ENCODE measurements around the gene TBC1D14. TPM values are rescaled to one million over a fixed set of nuclear protein-coding genes. Genes with fewer than 3 reads are reported as not detected.
"Not testable (repeated sequence)": the region's sequence is repeated elsewhere in the genome, so short reads cannot be mapped to it uniquely, and the experiment has no call there.

Gene TBC1D14
- total RNA-seq, 1 donor: 35.4 TPM

DNA sequence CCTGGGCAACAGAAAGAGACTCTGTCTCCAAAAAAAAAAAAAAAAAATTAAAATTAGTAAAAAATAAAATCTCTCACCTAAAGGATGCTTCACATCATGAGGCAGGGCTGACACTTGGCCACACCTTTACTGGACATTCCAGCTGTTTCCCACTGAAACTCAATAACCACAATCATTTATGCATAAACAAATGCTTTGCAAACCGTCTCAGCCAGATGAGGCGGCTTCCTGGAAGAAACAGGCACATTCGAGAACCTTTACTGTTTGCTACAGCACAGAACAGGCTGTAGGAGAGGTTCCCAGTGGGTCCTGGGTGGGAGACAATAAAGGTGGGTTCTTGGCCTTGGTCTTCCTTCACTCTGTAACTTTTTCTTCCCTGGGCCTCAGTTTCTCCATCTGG is 10.9 kb upstream of the TBC1D14 start:
- H3K9me3 ChIP-seq (ENCODE audit: low read depth, low read length): no peaks in the 10 kb centered on the region
- peaks cover 29% of the 10 kb centered on the region for H3K4me1 ChIP-seq (ENCODE audit: insufficient read depth, low read length)
- H3K27me3 ChIP-seq (ENCODE audit: insufficient read depth, low read length): no peaks in the 10 kb centered on the region
- H3K4me3 ChIP-seq (ENCODE audit: low read length): no peak overlapping the region

DNA sequence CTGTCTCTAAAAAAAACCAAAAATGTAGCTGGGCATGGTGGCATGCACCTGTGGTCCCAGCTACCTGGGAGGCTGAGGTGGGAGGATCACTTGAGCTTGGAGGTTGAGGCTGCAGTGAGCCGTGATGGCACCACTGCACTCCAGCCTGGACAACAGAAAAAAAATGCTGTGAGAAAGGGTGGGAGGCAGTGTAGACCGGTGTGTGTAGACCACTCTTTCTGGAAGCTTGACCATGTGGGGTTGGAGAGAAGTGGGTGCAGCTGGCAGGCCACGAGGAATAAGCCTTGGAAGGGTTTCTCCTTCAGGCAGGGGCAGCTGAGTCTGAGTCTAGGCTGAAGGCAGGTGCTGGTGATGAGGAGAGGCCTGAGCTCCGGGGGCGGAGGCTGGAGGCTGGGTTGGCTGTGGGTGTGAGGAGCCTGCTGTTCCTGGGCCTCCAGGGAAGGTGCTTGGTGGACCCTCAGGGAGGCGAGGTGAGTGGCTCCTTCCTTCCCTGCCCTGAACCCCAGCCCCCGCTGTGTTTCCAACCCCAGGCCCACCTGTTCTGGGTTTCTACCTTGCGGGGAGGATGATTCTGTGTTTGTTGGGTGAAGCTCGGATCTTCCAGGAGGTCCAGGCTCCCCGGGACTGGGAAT is 9.3 kb upstream of the TBC1D14 start:
- Histone ChIP-seq H3K4me1 (ENCODE audit: insufficient read depth, low read length) (peaks cover 17% of the 10 kb centered on the region), H3K9me3 (ENCODE audit: low read depth, low read length) (no peaks in the 10 kb centered on the region), H3K4me3 (ENCODE audit: low read length) (no peak overlapping the region)

DNA sequence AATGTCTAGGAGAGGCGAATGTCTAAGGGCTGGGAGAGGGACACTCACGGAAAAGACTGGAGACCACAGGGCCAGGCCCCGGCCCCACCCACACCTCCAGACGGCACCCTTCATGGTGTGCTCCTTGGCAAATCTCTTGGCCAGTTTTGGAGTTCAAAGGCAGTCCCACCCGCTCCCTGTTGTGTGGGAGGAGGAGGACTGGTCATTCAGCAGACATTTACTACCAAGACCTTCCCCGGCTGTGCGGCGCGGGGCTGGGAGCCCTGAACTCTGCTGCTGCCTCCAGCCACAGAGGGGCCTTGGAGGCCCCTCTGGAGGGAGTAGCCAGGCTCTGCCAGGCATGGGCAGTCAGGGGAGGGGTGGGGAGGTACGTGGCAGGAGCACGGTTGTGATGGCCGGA is 8.7 kb upstream of the TBC1D14 start:
- Histone ChIP-seq H3K4me1 (ENCODE audit: insufficient read depth, low read length) (peaks cover 17% of the 10 kb centered on the region), H3K4me3 (ENCODE audit: low read length) (no peak overlapping the region), H3K27me3 (ENCODE audit: insufficient read depth, low read length) (no peaks in the 10 kb centered on the region), H3K9me3 (ENCODE audit: low read depth, low read length) (no peaks in the 10 kb centered on the region)

More for the DNA sequence above, 9.3 kb upstream of the TBC1D14 start:
- no peaks in the 10 kb centered on the region for H3K27me3 ChIP-seq (ENCODE audit: insufficient read depth, low read length)

DNA sequence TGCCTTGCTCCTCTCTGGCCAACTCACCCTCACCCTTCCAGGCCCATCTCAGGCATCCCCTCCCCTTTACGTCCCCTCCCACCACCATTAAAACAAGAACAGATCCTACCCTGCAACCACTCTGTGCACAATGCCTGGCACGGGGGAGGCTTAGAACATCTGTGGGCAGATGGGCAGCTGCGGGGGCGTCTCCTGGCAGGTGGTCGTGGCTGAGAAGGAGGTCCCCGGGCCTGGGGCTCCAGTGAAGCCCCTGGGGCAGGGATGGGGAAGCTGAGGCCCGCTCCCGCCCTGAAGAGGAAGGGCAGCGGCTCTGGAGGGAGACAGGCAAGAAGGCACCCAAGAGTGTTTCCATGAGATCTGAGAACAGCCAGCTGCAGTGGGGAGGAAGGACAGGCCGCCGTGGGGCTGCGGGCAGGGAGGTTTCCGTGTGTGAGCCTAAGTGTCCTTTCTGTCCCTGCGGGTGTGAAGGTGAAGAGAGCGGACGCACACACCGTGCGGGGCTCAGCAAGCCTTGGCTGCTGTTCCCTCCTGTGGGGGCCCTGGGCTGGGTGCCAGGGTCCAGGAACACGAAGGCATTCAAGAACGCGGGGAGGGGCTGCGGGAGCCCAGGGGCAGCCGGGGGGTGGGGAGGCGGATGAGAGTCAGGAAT is 7.8 kb upstream of the TBC1D14 start:
- Histone ChIP-seq H3K4me3 (ENCODE audit: low read length) (no peak overlapping the region), H3K9me3 (ENCODE audit: low read depth, low read length) (no peaks in the 10 kb centered on the region), H3K27me3 (ENCODE audit: insufficient read depth, low read length) (no peaks in the 10 kb centered on the region), H3K4me1 (ENCODE audit: insufficient read depth, low read length) (peaks cover 17% of the 10 kb centered on the region)

DNA sequence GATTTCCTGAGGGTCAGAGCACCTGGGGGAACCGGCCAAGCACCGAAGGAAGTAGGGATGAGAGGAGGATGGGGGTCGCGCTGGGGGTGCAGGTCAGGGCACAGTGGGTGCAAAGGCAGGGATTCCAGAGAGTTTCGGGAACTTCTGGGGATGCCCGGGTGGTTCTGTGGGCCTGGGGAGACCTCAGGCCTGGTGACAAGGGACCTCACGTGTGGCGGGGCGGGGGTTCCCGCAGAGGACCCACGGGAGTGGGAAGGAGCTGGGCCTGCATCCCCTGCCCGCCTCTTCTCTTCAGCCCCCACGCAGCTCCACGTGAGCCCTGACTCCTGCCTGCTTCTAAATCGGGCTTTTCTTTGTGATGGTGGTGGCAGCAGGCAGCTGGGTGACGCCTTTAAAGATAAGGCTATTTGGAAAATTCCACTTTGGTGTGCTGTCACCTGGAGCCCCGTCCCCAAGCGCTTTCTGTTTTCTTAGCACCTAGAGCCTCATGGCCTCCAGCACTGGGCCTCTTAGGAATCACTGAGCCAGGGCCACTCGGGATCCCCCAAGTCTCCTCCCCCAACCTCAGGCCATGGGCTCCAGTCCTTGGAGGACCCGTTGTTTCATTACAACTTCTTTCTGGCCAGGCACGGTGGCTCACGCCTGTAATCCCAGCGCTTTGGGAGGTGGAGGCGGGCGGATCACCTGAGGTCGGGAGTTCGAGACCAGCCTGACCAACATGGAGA is 7.1 kb upstream of the TBC1D14 start:
- H3K27me3 ChIP-seq (ENCODE audit: insufficient read depth, low read length): no peaks in the 10 kb centered on the region
- H3K9me3 ChIP-seq (ENCODE audit: low read depth, low read length): no peaks in the 10 kb centered on the region
- peaks cover 18% of the 10 kb centered on the region for H3K4me1 ChIP-seq (ENCODE audit: insufficient read depth, low read length)
- no peak overlapping the region for H3K4me3 ChIP-seq (ENCODE audit: low read length)

DNA sequence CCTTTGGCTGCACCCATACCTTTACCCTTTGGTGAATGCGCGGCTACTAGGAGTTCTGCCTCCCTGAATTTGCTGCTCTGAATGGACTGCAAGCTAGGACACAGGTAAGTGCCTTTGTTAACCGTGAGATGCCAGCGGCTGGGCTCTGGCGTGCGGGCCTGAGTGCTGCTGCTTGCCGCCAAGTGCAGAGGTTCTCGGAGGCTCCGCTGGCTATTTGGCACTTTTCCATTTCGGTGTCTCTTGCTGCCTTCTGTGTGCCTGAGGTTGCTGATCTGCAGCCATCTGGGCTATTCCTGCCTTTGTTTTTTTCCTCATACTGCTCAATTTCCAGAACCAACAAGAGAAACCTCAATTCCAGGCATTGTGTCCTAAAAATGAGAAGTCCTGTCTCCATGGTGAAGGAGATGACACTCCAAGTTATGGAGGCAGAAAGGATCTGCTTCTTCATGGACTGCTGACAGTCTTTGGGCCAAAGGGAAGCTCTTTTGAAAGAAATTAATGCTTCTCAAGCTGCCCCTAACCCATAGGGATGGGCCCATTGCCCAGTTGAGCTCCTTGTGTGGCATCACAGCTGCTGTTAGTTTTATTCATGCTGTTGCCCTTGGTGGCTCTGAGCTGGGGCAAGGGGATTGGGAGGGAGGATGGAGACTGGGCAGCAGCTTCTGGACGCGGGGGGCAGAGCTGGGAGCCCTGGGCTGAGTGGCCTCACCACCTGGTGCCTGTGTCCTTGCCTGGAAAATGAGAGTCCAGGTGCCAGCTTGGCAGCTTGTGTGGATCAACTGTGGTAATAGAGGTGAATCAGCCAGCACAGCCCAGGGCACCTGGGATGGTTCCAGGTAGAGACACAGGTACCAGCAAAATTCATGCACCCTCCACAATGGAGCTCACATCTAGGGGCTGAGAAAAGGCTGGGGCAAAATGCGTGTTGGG is 3.8 kb upstream of the TBC1D14 start:
- Histone ChIP-seq H3K27me3 (ENCODE audit: insufficient read depth, low read length) (no peaks in the 10 kb centered on the region), H3K9me3 (ENCODE audit: low read depth, low read length) (no peaks in the 10 kb centered on the region), H3K4me1 (ENCODE audit: insufficient read depth, low read length) (peaks cover 25% of the 10 kb centered on the region), H3K4me3 (ENCODE audit: low read length) (no peak overlapping the region)

DNA sequence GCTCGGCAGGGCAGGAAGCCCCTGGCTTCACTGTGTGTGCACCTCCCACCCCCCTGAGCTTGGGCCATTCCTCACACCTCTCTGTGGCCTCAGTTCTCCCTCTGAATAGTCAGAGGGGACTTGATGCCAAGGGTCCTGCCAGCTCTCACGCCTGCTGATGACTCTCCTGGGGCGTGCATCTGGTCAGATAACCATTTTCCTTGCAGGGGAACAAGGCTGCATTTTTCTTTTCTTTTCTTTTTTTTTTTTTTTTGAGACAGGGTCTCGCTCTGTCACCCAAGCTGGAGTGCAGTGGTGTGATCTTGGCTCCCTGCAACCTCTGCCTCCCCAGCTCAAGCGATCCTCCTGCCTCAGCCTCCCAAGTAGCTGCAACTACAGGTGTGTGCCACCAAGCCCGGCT is 3.1 kb upstream of the TBC1D14 start:
- not testable (repeated sequence) for H3K9me3 ChIP-seq (ENCODE audit: low read depth, low read length); H3K27me3 ChIP-seq (ENCODE audit: insufficient read depth, low read length); H3K4me3 ChIP-seq (ENCODE audit: low read length)
- peaks cover 32% of the 10 kb centered on the region for H3K4me1 ChIP-seq (ENCODE audit: insufficient read depth, low read length)

DNA sequence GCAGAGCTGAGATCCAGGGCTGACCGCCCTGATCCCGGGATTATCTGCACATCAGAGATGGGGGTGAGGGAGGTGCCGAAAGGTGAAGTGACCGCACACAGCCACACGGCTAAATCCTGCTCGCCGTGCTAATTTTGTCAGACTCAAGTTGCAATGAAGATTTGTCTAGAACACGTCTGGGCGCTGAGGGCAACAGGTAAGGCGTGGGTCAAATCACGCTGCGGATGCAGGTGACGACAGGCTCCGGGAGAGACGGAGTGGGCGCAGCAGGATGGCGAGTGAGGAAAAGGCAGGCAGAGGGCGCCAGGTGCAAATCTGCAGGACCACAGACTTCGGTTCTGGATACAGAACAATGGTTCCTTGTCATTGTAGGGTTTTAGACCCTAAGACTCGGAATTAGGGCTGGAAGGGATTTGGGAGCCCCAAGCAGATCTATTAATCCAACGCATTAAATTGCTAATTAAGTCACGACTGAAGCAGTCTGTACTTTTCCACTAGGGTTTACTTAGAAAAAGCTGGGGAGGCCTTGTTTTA is 1.9 kb upstream of the TBC1D14 start:
- Histone ChIP-seq H3K27me3 (ENCODE audit: insufficient read depth, low read length) (no peaks in the 10 kb centered on the region), H3K9me3 (ENCODE audit: low read depth, low read length) (no peaks in the 10 kb centered on the region), H3K4me1 (ENCODE audit: insufficient read depth, low read length) (peaks cover 44% of the 10 kb centered on the region), H3K4me3 (ENCODE audit: low read length) (no peak overlapping the region)

DNA sequence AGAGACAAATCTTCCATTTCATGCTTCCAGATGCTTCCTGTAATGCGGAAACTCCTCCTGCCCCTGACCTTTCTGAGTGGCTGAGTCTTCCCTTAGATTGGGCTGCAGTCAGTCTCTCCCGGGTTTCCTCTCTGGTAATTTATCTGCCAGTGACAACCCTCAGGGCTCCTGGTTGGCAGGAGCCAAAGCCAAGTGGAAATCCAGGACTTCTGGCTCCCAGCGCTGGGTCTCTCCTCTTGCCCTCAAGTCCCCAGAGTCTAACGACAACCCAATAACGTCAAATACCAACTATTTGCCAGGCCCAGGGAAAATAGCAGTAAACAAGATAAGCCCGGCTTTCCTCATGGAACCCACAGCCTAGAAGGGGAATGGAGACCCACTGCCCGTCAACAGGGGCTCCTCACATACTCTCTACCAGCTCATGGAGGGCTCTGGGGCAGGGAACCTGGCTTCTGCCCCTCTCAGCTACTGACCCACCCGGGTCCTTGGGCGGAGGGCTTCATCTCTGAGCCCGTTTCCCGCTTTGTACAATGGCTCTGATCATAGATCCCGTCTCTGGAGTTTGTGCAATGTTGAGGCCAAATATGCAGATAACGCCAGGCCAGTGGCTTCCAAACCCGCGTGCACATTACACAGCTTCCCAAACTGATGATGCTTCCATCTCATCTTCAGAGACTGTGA is 1.1 kb upstream of the TBC1D14 start:
- no peaks in the 10 kb centered on the region for H3K27me3 ChIP-seq (ENCODE audit: insufficient read depth, low read length)
- H3K9me3 ChIP-seq (ENCODE audit: low read depth, low read length): no peaks in the 10 kb centered on the region
- peaks cover 53% of the 10 kb centered on the region for H3K4me1 ChIP-seq (ENCODE audit: insufficient read depth, low read length)
- H3K4me3 ChIP-seq (ENCODE audit: low read length): peak overlapping the region; percentile 83

DNA sequence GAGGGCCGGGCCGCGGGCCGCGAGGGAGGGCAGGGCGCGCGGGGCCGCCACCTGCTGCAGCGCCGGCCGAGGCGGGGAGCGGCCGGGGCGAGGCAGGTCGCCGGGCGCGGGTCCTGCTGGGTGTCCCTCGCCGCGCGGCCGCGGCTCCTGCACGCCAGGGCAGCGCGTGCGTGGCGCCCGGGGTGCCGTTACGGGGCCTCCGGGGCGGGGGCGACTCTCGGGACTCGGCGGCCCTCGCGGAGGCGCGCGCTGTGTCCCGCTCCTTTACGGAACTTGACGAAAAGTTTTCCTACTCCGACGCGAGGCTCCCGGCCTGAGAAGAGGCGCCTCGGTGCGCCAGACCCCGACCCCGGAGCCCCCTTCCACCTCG is 329 bp downstream of the TBC1D14 start:
- H3K4me3 ChIP-seq (ENCODE audit: low read length): peak overlapping the region; percentile 83
- H3K27me3 ChIP-seq (ENCODE audit: insufficient read depth, low read length): no peaks in the 10 kb centered on the region
- H3K9me3 ChIP-seq (ENCODE audit: low read depth, low read length): no peaks in the 10 kb centered on the region
- H3K4me1 ChIP-seq (ENCODE audit: insufficient read depth, low read length): peaks cover 64% of the 10 kb centered on the region

DNA sequence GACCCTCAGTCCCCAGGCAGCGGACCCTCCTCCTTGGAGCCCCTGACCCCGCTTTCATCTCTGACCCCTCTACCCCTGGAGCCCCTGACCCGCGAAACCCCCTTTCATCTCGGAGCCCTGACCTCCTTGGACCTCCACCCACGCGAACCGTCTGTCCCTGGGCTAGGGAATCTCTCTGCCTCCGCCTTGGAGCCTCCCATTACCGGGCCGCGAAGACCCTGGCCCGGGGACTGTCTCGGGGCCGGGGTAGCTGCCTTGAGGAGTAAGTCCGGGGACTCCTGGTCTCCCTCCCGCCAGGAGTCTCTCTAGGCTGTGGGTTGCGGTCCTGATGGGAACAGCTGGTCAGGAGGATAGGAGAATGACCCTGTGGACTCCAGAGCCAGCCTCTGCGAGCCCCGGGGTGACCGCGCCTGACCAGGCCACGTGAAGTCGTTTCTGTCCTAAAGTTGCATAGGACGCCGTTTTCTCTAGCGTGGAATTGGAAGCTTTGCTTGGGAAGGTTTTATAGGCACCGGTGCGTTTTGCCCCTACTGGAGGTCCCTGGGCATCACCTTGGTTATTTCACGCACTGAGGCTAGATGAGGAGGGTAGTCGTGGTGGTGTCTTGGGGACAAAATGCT is 824 bp downstream of the TBC1D14 start:
- Histone ChIP-seq H3K4me3 (ENCODE audit: low read length) (peak overlapping the region; percentile 83), H3K27me3 (ENCODE audit: insufficient read depth, low read length) (no peaks in the 10 kb centered on the region), H3K9me3 (ENCODE audit: low read depth, low read length) (no peaks in the 10 kb centered on the region), H3K4me1 (ENCODE audit: insufficient read depth, low read length) (peaks cover 69% of the 10 kb centered on the region)

DNA sequence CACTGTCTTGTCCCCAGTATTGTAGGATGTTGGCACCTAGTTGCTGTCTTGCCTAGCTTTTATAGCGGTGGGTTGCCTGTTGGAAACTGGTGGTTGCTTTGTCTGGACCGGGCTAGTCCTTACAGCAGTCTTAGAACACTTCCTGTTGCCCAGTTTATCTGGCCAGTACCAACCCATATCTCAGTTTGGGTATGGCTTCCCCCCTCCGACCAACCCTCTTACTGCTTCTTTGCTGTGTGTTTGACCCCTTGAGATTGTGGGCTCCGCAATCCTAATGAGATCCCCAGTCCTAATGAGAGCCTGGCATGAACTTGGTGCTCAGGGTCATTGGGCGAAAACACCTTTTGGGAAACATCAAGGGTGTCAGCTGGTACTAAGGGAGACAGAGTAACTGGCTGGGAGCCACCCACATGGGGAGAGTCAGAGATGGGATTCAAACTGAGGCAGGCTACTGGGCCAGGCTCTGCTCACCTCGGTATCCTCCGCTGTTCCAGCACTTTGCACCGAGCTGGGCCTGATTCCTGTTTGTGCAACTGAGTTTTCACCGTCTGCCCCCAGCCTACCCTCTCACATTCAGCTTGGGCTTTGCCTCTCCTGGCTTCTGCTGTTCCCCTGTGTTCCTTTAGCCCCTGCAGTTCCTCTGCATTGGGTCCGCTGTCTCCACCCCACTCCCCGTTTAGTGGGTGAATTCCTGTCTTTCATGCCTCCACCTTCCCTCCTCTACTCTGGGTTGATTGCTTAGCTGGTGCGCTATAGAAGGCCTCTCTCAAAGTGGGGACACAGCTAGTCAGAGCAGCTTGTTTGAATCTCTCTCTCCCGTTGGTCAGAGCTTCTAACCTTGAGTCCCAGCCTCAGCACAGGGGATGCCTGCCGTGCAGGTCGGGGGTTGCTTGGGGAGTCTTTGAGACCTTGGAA is 1.6 kb downstream of the TBC1D14 start:
- Histone ChIP-seq H3K4me1 (ENCODE audit: insufficient read depth, low read length) (peaks cover 76% of the 10 kb centered on the region), H3K4me3 (ENCODE audit: low read length) (peak overlapping the region; percentile 83), H3K9me3 (ENCODE audit: low read depth, low read length) (no peaks in the 10 kb centered on the region), H3K27me3 (ENCODE audit: insufficient read depth, low read length) (no peaks in the 10 kb centered on the region)

DNA sequence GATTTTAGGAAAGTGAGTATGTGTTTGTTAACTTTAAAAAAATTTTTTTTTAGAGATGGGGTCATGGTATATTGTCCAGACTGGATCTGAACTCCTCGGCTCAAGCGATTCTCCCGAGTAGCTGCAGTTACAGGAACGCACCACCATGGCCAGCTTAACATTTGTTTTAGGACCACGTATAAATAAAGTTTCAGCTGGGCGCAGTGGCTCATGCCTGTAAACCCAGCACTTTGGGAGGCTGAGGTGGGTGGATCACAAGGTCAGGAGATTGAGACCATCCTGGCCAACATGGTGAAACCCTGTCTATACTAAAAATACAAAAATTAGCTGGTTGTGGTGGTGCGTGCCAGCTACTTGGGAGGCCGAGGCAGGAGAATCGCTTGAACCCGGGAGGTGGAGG is 2.3 kb downstream of the TBC1D14 start:
- H3K4me3 ChIP-seq (ENCODE audit: low read length); H3K9me3 ChIP-seq (ENCODE audit: low read depth, low read length): not testable (repeated sequence)

More for the DNA sequence above, 2.3 kb downstream of the TBC1D14 start:
- peaks cover 83% of the 10 kb centered on the region for H3K4me1 ChIP-seq (ENCODE audit: insufficient read depth, low read length)
- not testable (repeated sequence) for H3K27me3 ChIP-seq (ENCODE audit: insufficient read depth, low read length)

Data from mononuclear cell (primary cell).